ENCODE data around the gene EPAS1. TPM values are rescaled to one million over a fixed set of nuclear protein-coding genes. Genes with fewer than 3 reads are reported as not detected.

The EPAS1 gene
- total and polyA plus RNA-seq, 2 of the 8 experiments (the other 6 are each of a cell fraction or from before 2014, with no cell fraction given): 2.0 to 4.9 TPM

- Histone ChIP-seq H4K91ac (replicated peaks; ENCODE audit: insufficient read length, low read length) (no peak overlapping the region), H3K27ac (ENCODE audit: low read depth, low read length) (no peak overlapping the region), H2AFZ (ENCODE audit: low read length) (no peak overlapping the region), H3K56ac (replicated peaks; ENCODE audit: insufficient read length, low read depth, low read length) (no peak overlapping the region), H3K36me3 (ENCODE audit: control insufficient read depth in 2 of 4, insufficient read depth in 4 of 4, low read length in 3 of 4) (no peaks in the 10 kb centered on the region), H4K8ac (ENCODE audit: extremely low read depth, insufficient read depth, low read length) (no peak overlapping the region), H2BK12ac (ENCODE audit: low read depth, low read length) (no peak overlapping the region), H3K23ac (ENCODE audit: insufficient read length) (no peak overlapping the region), H3K79me2 (ENCODE audit: control insufficient read depth in 1 of 2, insufficient read depth in 2 of 2, low read length in 2 of 2) (no peaks in the 10 kb centered on the region), H3K18ac (ENCODE audit: extremely low read depth, low read length) (no peak overlapping the region), H2BK15ac (ENCODE audit: low read length) (no peak overlapping the region), H4K20me1 (replicated peaks in 1 of 2; ENCODE audit: control insufficient read depth in 1 of 2, insufficient read depth in 2 of 2, low read length in 2 of 2) (no peaks in the 10 kb centered on the region), H3K9ac (replicated peaks in 1 of 4; ENCODE audit: extremely low read depth in 1 of 4, low read depth in 3 of 4, low read length in 3 of 4) (no peak overlapping the region), H3K4me2 (ENCODE audit: insufficient read depth in 1 of 2, low read depth in 2 of 2, low read length in 2 of 2) (no peak overlapping the region), H2BK5ac (ENCODE audit: low read depth, low read length) (no peak overlapping the region), H2BK20ac (ENCODE audit: low read length) (no peak overlapping the region), H2BK120ac (replicated peaks; ENCODE audit: low read depth, low read length) (no peak overlapping the region), H4K5ac (ENCODE audit: insufficient read length, low read depth, low read length) (no peak overlapping the region), H3K79me1 (ENCODE audit: low read depth, low read length) (no peaks in the 10 kb centered on the region), H3K9me3 (ENCODE audit: insufficient read depth in 2 of 2, low read depth in 1 of 2, low read length in 1 of 2) (no peaks in the 10 kb centered on the region; a peak in 1 of 4 replicates), H2AK5ac (ENCODE audit: low read depth, low read length) (no peak overlapping the region), H3K14ac (ENCODE audit: insufficient read length) (no peak overlapping the region), H3K23me2 (ENCODE audit: low read depth, low read length) (no peaks in the 10 kb centered on the region), H3K4me1 (replicated peaks in 1 of 4; ENCODE audit: control insufficient read depth in 3 of 4, insufficient read depth in 4 of 4, low read length in 3 of 4) (peaks cover 0 to 6% (median 5%) of the 10 kb centered on the region in 4 experiments; a peak in 4 of 7 replicates), H3K27me3 (replicated peaks in 1 of 4; ENCODE audit: control insufficient read depth in 3 of 4, extremely low read depth in 1 of 4, insufficient read depth in 3 of 4, low read length in 3 of 4) (no peaks in the 10 kb centered on the region), H3K4ac (replicated peaks; ENCODE audit: insufficient read length, low read depth, low read length) (no peak overlapping the region), H3K4me3 (ENCODE audit: extremely low read depth in 1 of 4, insufficient read depth in 2 of 4, low read depth in 3 of 4, low read length in 4 of 4) (no peak overlapping the region)
- DNase-seq (ENCODE audit: low read depth in 1 of 2, low spot score in 2 of 2) (no peak), FAIRE-seq (no peak)
- ChIA-PET CTCF (ENCODE audit: partially characterized antibody) (interaction anchor here (1.4 kb wide), 1 partner anchor 8 kb away, joined by 3 read pairs; no protein-coding TSS in a partner anchor), POLR2A (ENCODE audit: partially characterized antibody) (no interaction called here)
- whole genome bisulfite sequencing, 2 experiments (ENCODE audit: extremely low coverage in 1 of 2, insufficient coverage in 1 of 2, insufficient read length in 1 of 2, insufficient replicate concordance in 2 of 2, low coverage in 1 of 2, low lambda C conversion rate in 2 of 2, missing lambda C conversion rate in 1 of 2): 75% methylated on average over 5 of the region's 5 CpGs; no CpG with 5 or more reads in 1 of the 2 experiments
- TF ChIP-seq ATF3 (IDR thresholded peaks at IDR 0.05; ENCODE audit: insufficient read depth, low read depth, low read length) (no peak), KDM4A (IDR thresholded peaks at IDR 0.05; ENCODE audit: low read depth, low read length, severe bottlenecking) (no peak), E2F6 (IDR thresholded peaks at IDR 0.05) (no peak), RNF2 (IDR thresholded peaks at IDR 0.05; ENCODE audit: borderline replicate concordance, low read depth, low read length, missing control alignments, poor library complexity, severe bottlenecking) (no peak), BCL11A (IDR thresholded peaks at IDR 0.05; ENCODE audit: low read depth in 2 of 2, low read length in 2 of 2) (no peak), CTCF (IDR thresholded peaks at IDR 0.05; ENCODE audit: control extremely low read depth in 1 of 3, insufficient read depth in 1 of 3, low read depth in 1 of 3, low read length in 3 of 3) (no peak), EZH2 (IDR thresholded peaks at IDR 0.05; ENCODE audit: low read depth, low read length, severe bottlenecking) (no peak)
Measured at GRCh38 chr2:46431481-46432235, 134.5 kb downstream of the EPAS1 start.
